Vagina (tissue), 2 donors: ENCODE data around the gene AWAT1. TPM values are rescaled to one million over a fixed set of nuclear protein-coding genes. Genes with fewer than 3 reads are reported as not detected.

Experiments used
- DNase-seq, 2 donors: peaks; one replicate each; pipeline ENCODE4 v3.0.0-alpha.2; 2017; ENCODE audit errors: extremely low spot score in 2 of 2
- H3K27ac ChIP-seq: fragments of 200-600 bp; sonication (generic); one replicate; pipeline ENCODE4 v1.5.1; 2019
- H3K27me3 ChIP-seq: fragments of 200-600 bp; sonication (generic); one replicate; pipeline ENCODE4 v1.5.1; 2019
- H3K36me3 ChIP-seq, 2 donors: fragments of 200-600 bp; sonication (generic); one replicate each; pipeline ENCODE4 v1.5.1; 2017 to 2019
- H3K4me1 ChIP-seq: fragments of 200-600 bp; sonication (generic); one replicate; pipeline ENCODE4 v1.5.1; 2019
- H3K4me3 ChIP-seq, 2 donors: fragments of 200-600 bp; sonication (generic); 1 replicate in 1 of 2; 2 replicates in 1 of 2; pipeline ENCODE4 v1.5.1; 2016 to 2019
- H3K9me3 ChIP-seq: fragments of 200-600 bp; sonication (generic); one replicate; pipeline ENCODE4 v1.5.1; 2019
- CTCF ChIP-seq, 3 experiments: fragments of 450-650 bp in 2 of 3; fragments of 200-600 bp in 1 of 3; sonication (generic) in 1 of 3; IDR thresholded peaks; one replicate each; pipeline ENCODE4 v1.5.1; 2017 to 2019; ENCODE audit warnings: antibody characterized with exemption in 3 of 3, mild to moderate bottlenecking in 2 of 3, moderate library complexity in 2 of 3
- POLR2A ChIP-seq, 2 donors: fragments of 450-650 bp; IDR thresholded peaks; one replicate each; pipeline ENCODE4 v1.6.1; 2017; ENCODE audit warnings: antibody characterized with exemption in 2 of 2, mild to moderate bottlenecking in 2 of 2, moderate library complexity in 2 of 2
- POLR2AphosphoS5 ChIP-seq, 2 donors: sonication (generic); formaldehyde crosslinking; IDR thresholded peaks; one replicate each; pipeline ENCODE4 v1.9.0; 2017; ENCODE audit warnings: antibody characterized with exemption in 2 of 2, mild to moderate bottlenecking in 2 of 2, low read depth in 1 of 2; ENCODE audit not compliant: insufficient read depth in 1 of 2
- intact Hi-C: fragments of 100-400 bp; cut with DNase I; formaldehyde crosslinking; loops from one replicate; pipeline ENCODE4 v1.15.1; 2023
- total RNA-seq: library from RNA; depleted of rRNA; stranded (reverse); fragments of >200 nt; gene quantifications from one replicate; pipeline ENCODE4 v1.2.3, GENCODE V29; 2016

The AWAT1 gene
- total RNA-seq, 1 donor from 2014 or later: not detected

GRCh38 chrX:70253377-70254062 lies 19.1 kb downstream of the AWAT1 start:
- DNase-seq: no peak
- intact Hi-C loops: no loop called here
- no peaks in the 10 kb centered on the region for H3K36me3 ChIP-seq
- no peaks in the 10 kb centered on the region for H3K9me3 ChIP-seq
- H3K27me3 ChIP-seq: no peaks in the 10 kb centered on the region
- TF ChIP-seq CTCF (IDR thresholded peaks at IDR 0.05): no peak
- TF ChIP-seq POLR2A (IDR thresholded peaks at IDR 0.05): no peak
- no peak for TF ChIP-seq POLR2AphosphoS5 (IDR thresholded peaks at IDR 0.05; ENCODE audit: insufficient read depth in 1 of 2, low read depth in 1 of 2)
- H3K4me3 ChIP-seq: no peak overlapping the region
- no peaks in the 10 kb centered on the region for H3K4me1 ChIP-seq
- H3K27ac ChIP-seq: no peak overlapping the region

GRCh38 chrX:70254063-70254400 lies 19.6 kb downstream of the AWAT1 start:
- H3K27ac ChIP-seq: no peak overlapping the region
- TF ChIP-seq POLR2A (IDR thresholded peaks at IDR 0.05) (no peak), CTCF (IDR thresholded peaks at IDR 0.05) (no peak), POLR2AphosphoS5 (IDR thresholded peaks at IDR 0.05; ENCODE audit: insufficient read depth in 1 of 2, low read depth in 1 of 2) (no peak)
- intact Hi-C loops: no loop called here

GRCh38 chrX:70254909-70255308 lies 20.5 kb downstream of the AWAT1 start:
- TF ChIP-seq POLR2AphosphoS5 (IDR thresholded peaks at IDR 0.05; ENCODE audit: insufficient read depth in 1 of 2, low read depth in 1 of 2) (no peak), POLR2A (IDR thresholded peaks at IDR 0.05) (no peak), CTCF (IDR thresholded peaks at IDR 0.05) (no peak)
- no peak overlapping the region for H3K4me3 ChIP-seq
- H3K27me3 ChIP-seq: no peaks in the 10 kb centered on the region
- no peaks in the 10 kb centered on the region for H3K4me1 ChIP-seq
- no peak for DNase-seq
- no peaks in the 10 kb centered on the region for H3K36me3 ChIP-seq
- intact Hi-C loops: no loop called here
- H3K9me3 ChIP-seq: no peaks in the 10 kb centered on the region
- no peak overlapping the region for H3K27ac ChIP-seq

More at GRCh38 chrX:70254063-70254400, 19.6 kb downstream of the AWAT1 start:
- Histone ChIP-seq H3K36me3 (no peaks in the 10 kb centered on the region), H3K27me3 (no peaks in the 10 kb centered on the region), H3K4me3 (no peak overlapping the region), H3K4me1 (no peaks in the 10 kb centered on the region), H3K9me3 (no peaks in the 10 kb centered on the region)
- DNase-seq: no peak

GRCh38 chrX:70255452-70255851 lies 21.0 kb downstream of the AWAT1 start:
- H3K9me3 ChIP-seq: no peaks in the 10 kb centered on the region
- no peak overlapping the region for H3K27ac ChIP-seq
- no peaks in the 10 kb centered on the region for H3K27me3 ChIP-seq
- intact Hi-C loops: no loop called here
- DNase-seq: no peak
- H3K4me3 ChIP-seq: no peak overlapping the region
- H3K4me1 ChIP-seq: no peaks in the 10 kb centered on the region
- TF ChIP-seq CTCF (IDR thresholded peaks at IDR 0.05): no peak
- TF ChIP-seq POLR2A (IDR thresholded peaks at IDR 0.05): no peak
- TF ChIP-seq POLR2AphosphoS5 (IDR thresholded peaks at IDR 0.05; ENCODE audit: insufficient read depth in 1 of 2, low read depth in 1 of 2): no peak
- H3K36me3 ChIP-seq: no peaks in the 10 kb centered on the region

GRCh38 chrX:70257423-70258288 lies 23.2 kb downstream of the AWAT1 start:
- no peaks in the 10 kb centered on the region for H3K27me3 ChIP-seq
- no peak for TF ChIP-seq POLR2A (IDR thresholded peaks at IDR 0.05)
- no peak for TF ChIP-seq POLR2AphosphoS5 (IDR thresholded peaks at IDR 0.05; ENCODE audit: insufficient read depth in 1 of 2, low read depth in 1 of 2)
- no peak for TF ChIP-seq CTCF (IDR thresholded peaks at IDR 0.05)
- no peaks in the 10 kb centered on the region for H3K36me3 ChIP-seq
- no peak overlapping the region for H3K27ac ChIP-seq
- no peaks in the 10 kb centered on the region for H3K4me1 ChIP-seq
- no peak for DNase-seq
- no peak overlapping the region for H3K4me3 ChIP-seq
- H3K9me3 ChIP-seq: no peaks in the 10 kb centered on the region
- intact Hi-C loops: no loop called here
